RWPE2 (cell line): ENCODE results near the gene SCLT1.

Experiments used
- ATAC-seq: fragments of 200-7000 bp; cut with Tn5 transposase; 3 replicates; pipeline ENCODE4 v1.9.1; 2021; ENCODE audit warnings: low read depth
- DNase-seq: peaks from one replicate; pipeline ENCODE4 v3.0.0-alpha.2; 2020; ENCODE audit warnings: low spot score
- H3K27ac ChIP-seq: fragments of 450-650 bp; 2 replicates; pipeline ENCODE4 v1.5.1; 2017; ENCODE audit warnings: mild to moderate bottlenecking; ENCODE audit not compliant: poor library complexity, severe bottlenecking
- H3K27me3 ChIP-seq: fragments of 250-450 bp; sonication (Bioruptor Pico); 2 replicates; pipeline ENCODE4 v1.5.1; 2021; ENCODE audit warnings: mild to moderate bottlenecking, moderate library complexity; ENCODE audit not compliant: insufficient read depth, poor library complexity, severe bottlenecking
- H3K36me3 ChIP-seq: fragments of 250-450 bp; sonication (Bioruptor Pico); 2 replicates; pipeline ENCODE4 v1.5.1; 2020; ENCODE audit warnings: low read depth, mild to moderate bottlenecking, moderate library complexity
- H3K4me1 ChIP-seq: fragments of 250-450 bp; sonication (Bioruptor Pico); 2 replicates; pipeline ENCODE4 v1.5.1; 2021; ENCODE audit warnings: mild to moderate bottlenecking, moderate library complexity; ENCODE audit not compliant: insufficient read depth, poor library complexity, severe bottlenecking
- H3K4me3 ChIP-seq: fragments of 250-450 bp; sonication (Bioruptor Pico); 2 replicates; pipeline ENCODE4 v1.5.1; 2021; ENCODE audit warnings: mild to moderate bottlenecking, moderate library complexity; ENCODE audit not compliant: severe bottlenecking
- H3K9me3 ChIP-seq: fragments of 250-450 bp; sonication (Bioruptor Pico); 2 replicates; pipeline ENCODE4 v1.5.1; 2021; ENCODE audit warnings: mild to moderate bottlenecking, moderate library complexity; ENCODE audit not compliant: severe bottlenecking
- CTCF ChIP-seq: fragments of 450-650 bp; IDR thresholded peaks from one replicate; pipeline ENCODE4 v1.5.1; 2017; ENCODE audit warnings: mild to moderate bottlenecking, moderate library complexity; ENCODE audit not compliant: poor library complexity, severe bottlenecking

Gene SCLT1

GRCh38 chr4:129095811-129096454, 2.6 kb upstream of the SCLT1 start, which contains the start of gene C4orf33:
TSS of gene C4orf33 (plus strand) at chr4:129096152. CDS start at chr4:129102611, 6,459 bp downstream.
- peak; percentile 71 for DNase-seq
- ATAC-seq, result peak; percentile 59
- peak within 1 kb of the TSS; percentile 49 for H3K27ac ChIP-seq

GRCh38 chr4:129094347-129094746, 1.0 kb upstream of the SCLT1 start:
- peaks cover 17% of the 10 kb centered on the region for H3K4me1 ChIP-seq
- no peaks in the 10 kb centered on the region for H3K27me3 ChIP-seq
- H3K27ac ChIP-seq, result peak overlapping the region; percentile 74
- H3K9me3 ChIP-seq, result no peaks in the 10 kb centered on the region
- no peaks in the 10 kb centered on the region for H3K36me3 ChIP-seq
- TF ChIP-seq CTCF, result no peak
- ATAC-seq, result no peak
- DNase-seq, result no peak
- H3K4me3 ChIP-seq, result no peak overlapping the region

More at GRCh38 chr4:129095811-129096454, 2.6 kb upstream of the SCLT1 start, which contains the start of gene C4orf33:
- TF ChIP-seq CTCF, result no peak
- Histone ChIP-seq H3K36me3 (no peaks in the 10 kb centered on the region), H3K27me3 (no peaks in the 10 kb centered on the region), H3K4me1 (peaks cover 10% of the 10 kb centered on the region), H3K4me3 (peak within 1 kb of the TSS; percentile 57), H3K9me3 (no peaks in the 10 kb centered on the region)

GRCh38 chr4:129092631-129093190, 628 bp downstream of the SCLT1 start:
- Histone ChIP-seq H3K27me3 (no peaks in the 10 kb centered on the region), H3K4me1 (peaks cover 17% of the 10 kb centered on the region), H3K36me3 (no peaks in the 10 kb centered on the region), H3K4me3 (peak overlapping the region; percentile 95), H3K9me3 (no peaks in the 10 kb centered on the region), H3K27ac (peak overlapping the region; percentile 74)
- TF ChIP-seq CTCF, result no peak
- ATAC-seq (0 out of 3 replicates have a peak, but pooled peaks have one; percentile 10), DNase-seq (no peak)

- no peak for DNase-seq
- Histone ChIP-seq H3K4me3 (no peak overlapping the region), H3K27me3 (no peaks in the 10 kb centered on the region), H3K36me3 (no peaks in the 10 kb centered on the region), H3K4me1 (peaks cover 6% of the 10 kb centered on the region), H3K27ac (no peak overlapping the region), H3K9me3 (peaks cover 4% of the 10 kb centered on the region)
- no peak for TF ChIP-seq CTCF
- no peak for ATAC-seq
Measured at GRCh38 chr4:129087516-129087915, 5.8 kb downstream of the SCLT1 start.

- H3K4me3 ChIP-seq, result no peak overlapping the region
- H3K27me3 ChIP-seq, result no peaks in the 10 kb centered on the region
- no peak for ATAC-seq
- H3K9me3 ChIP-seq, result peaks cover 4% of the 10 kb centered on the region
- peaks cover 4% of the 10 kb centered on the region for H3K4me1 ChIP-seq
- H3K27ac ChIP-seq, result no peak overlapping the region
- peaks cover 17% of the 10 kb centered on the region for H3K36me3 ChIP-seq
- TF ChIP-seq CTCF, result no peak
- no peak for DNase-seq
Measured at GRCh38 chr4:129085472-129085871, 7.9 kb downstream of the SCLT1 start.
